HG03025 (cell line): ENCODE measurements around the gene MCOLN2.
"Not testable (repeated sequence)": the region's sequence is repeated elsewhere in the genome, so short reads cannot be mapped to it uniquely, and the experiment has no call there.

Experiments used
- ATAC-seq: cut with Tn5 transposase; IDR thresholded peaks from one replicate; pipeline ENCODE4 v1.9.1; 2021; ENCODE audit warnings: mild to moderate bottlenecking, moderate library complexity; ENCODE audit not compliant: unreplicated experiment, low FRiP score

Gene MCOLN2

DNA sequence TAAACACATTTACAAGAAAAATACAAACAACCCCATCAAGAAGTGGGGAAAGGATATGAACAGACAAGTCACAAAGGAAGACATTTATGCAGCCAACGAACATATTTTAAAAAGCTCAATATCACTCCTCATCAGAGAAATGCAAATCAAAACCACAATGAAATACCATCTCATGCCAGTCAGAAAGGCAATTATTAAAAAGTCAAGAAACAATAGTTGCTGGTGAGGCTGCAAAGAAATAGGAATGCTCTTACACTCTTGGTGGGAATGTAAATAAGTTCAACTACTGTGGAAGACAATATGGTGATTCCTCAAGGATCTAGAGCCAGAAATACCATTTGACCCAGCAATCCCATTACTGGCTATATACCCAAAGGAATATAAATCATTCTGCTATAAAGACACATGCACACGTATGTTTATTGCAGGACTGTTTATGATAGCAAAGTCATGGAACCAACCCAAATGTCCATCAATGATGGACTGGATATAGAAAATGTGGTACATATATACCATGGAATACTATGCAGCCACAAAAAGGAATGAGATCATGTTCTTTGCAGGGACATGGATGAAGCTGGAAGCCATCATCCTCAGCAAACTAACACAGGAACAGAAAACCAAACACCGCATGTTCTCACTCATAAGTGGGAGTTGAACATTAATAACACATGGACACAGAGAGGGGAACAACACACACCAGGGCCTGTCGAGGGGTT, 88.0 kb downstream of the MCOLN2 start:
- not testable (repeated sequence) for ATAC-seq

DNA sequence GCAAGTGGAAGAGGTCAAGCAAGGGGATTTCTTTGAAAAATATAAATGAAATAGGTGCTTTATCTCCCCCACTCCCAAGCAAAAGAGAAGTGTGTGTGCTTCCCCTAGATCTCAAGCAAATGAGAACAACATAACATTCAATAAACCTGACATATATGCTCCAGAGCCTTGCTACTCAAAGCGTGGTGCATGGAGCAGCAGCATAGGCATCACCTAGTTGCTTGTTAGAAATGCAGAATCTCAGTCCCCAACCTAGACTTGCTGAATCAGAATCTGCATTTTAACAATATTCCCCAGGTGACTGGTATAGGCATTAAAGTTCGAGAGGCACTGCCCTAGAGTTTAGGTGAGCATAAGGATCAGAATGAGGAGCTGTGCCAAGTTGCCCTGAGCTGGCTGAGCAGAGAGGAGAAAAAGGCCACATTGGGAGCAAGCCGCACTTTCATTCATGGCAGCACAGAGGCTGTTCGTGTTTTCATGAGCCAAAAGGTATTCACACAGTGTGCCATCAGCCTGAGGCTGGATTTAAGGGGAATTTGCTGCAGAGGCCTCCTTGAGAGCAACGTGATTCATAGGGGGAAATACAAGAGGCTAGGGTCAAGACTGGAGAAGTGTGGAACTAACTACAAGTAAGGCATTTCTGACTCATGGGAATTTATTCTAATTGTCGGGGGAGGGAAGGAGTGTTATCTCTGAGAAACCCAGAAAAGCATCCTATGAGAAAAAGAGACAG, 89.7 kb downstream of the MCOLN2 start:
- ATAC-seq = no peak

GRCh38 chr1:84902727-84903126, 94.2 kb downstream of the MCOLN2 start:
- ATAC-seq = not testable (repeated sequence)

- no peak for ATAC-seq
These were observed 96.9 kb downstream of the MCOLN2 start for GRCh38 chr1:84899969-84900368.

DNA sequence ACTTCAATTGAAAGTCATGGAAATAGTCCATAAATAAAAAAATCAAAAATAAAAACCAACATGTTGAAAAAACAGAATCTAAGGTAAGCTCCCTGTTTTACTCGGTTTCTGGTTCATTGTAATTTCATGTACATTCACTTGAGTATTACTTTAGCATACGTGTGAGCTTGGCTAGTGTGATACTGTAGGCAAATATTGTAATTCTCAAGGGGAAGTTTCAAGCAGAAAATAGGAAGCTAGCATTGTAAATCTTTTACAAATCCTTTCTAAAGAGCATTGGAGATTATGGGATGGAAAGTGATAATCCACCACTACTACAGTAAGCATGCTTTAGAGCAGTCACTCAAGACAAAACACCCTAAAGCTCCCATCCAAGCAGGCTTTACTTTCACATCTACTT, 100.6 kb downstream of the MCOLN2 start:
- ATAC-seq = no peak

DNA sequence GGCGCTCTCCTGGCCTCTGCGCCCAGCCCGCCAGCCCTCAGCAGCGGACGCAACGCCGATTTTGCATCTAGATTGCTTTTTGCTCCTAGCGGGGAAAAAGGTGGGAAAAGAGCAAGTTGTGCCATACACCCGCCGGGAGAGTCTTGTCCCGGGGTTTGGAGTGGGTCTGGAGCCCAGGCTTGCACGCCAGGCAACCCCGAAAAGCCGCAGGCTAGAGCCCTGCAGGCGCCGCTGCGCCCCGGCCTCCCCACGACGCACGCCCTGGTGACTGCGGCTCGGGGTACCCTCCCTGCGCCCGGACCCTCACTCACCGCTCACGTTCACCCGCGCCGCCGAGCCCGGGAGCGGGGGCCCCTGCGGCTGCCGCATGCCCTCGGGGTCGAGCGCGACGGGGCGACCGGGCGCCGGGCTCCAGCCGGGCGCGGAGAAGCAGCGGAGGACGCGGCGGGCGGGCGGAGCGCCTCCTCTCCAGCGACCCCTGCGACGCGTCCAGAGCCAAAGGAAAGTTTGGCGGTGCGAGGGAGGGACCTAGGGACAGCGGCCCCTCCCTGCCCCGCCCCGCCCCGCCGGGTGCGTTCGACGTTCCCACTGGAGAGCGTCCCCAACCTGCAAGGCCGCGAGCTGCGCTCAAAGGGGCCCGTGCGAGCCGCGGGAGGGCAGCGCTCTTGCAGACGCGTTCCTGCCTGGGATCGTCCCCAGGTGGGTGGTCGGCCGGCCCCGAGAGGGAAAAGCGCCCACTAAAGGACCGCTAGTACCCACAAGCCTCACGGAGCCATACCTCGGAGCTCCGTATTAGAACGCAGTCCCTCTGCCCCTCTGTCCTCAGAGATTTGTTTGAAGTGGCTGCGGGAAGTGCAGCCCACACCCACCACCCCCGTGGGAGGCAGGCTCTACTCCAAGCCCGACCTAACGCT, 104.0 kb downstream of the MCOLN2 start, which contains the start of gene LPAR3:
TSS of gene LPAR3 (minus strand) at position 502 of the 914 bp plus-strand sequence. CDS start 27,086 bp downstream, outside the sequence.
- ATAC-seq = no peak

GRCh38 chr1:84890566-84890965, 106.3 kb downstream of the MCOLN2 start:
- no peak for ATAC-seq

DNA sequence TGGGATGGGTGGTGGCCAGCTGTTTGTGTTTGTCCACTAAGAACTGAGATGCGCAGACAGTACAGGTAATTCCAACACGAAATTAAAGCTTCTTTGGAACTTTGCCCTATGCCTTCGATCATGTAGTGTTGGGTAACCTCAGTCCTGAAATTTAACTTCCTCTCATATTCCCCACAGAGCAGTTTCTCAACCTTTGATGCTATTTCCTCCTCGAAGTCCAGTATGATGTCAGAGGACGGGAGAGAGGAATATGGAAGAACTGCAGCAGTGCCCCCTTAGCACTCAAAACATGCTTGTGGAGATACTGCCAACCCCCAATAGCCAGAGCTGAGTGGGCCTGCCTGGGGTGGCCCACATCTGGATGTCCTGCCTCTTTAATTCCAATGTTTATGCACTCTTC, 107.5 kb downstream of the MCOLN2 start:
- ATAC-seq = no peak

DNA sequence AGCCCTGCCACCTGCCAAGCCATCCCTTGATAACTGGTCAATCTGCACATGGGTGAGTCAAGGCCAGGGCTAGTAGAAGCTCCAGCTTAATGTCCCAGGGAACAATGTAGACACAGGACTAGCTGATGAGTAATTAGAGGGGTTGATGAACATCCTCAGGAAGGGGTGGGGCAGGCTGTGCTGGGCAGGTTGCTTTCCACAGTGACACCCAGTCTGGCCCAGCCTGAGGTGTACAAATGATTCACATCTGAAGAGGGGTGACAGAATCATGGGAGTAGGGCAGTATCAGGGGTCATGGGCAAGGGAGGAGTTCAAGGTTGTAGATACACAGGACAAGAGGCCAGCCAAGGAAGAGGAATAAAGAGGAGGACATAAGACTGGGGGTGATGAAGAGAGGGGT, 108.2 kb downstream of the MCOLN2 start:
- ATAC-seq = no peak

GRCh38 chr1:84887261-84887934, 109.5 kb downstream of the MCOLN2 start:
- no peak for ATAC-seq

GRCh38 chr1:84885469-84885868, 111.4 kb downstream of the MCOLN2 start:
- ATAC-seq = no peak

DNA sequence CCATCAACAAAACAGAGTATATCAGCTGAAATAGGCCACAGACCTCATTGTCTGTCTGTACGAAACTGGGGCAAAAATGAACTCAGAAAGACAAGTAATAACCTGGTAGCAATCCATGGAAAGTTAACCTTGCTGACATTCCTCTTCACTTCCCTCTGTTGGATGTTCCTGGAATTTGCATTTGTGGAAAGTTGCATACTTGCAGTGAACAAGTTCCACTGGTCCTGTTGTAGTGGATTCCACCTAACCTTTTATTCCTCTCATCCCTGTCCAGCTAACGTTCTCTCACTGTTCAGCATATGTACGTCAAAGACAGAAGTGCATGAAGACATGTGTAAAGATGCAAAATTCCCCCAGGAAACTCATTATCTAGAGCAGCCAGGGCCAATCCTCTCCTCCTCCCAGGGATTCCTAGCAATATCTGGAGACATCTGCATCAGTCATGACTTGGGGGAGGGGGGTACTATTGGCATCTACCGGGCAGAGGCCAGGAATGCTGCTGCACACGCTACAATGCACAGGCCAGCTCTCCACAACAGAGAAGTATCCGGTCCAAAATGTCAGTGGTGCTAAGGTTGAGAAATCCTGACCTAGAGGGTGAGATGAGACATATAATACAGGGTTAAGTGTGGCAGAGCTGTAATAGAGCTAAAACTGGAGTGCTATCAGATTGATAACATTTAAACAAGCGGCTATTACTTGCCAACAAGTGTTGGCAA, 112.1 kb downstream of the MCOLN2 start:
- no peak for ATAC-seq

- ATAC-seq = no peak
These were observed 113.6 kb downstream of the MCOLN2 start for GRCh38 chr1:84883286-84883685.

GRCh38 chr1:84877592-84877991, 119.3 kb downstream of the MCOLN2 start:
- ATAC-seq = no peak

GRCh38 chr1:84876353-84876752, 120.6 kb downstream of the MCOLN2 start:
- no peak for ATAC-seq
